Loucy (cell line): Measurements from ENCODE around the gene CFAP90.

Experiments used
- H2AFZ ChIP-seq: fragments of 200-600 bp; sonication (generic); 2 replicates; pipeline ENCODE4 v1.6.0; 2016; ENCODE audit warnings: antibody characterized with exemption, mild to moderate bottlenecking, low read length, moderate library complexity
- H3F3A ChIP-seq: fragments of 200-600 bp; 2 replicates; pipeline ENCODE4 v1.6.0; 2016; ENCODE audit warnings: antibody characterized with exemption, low read depth, mild to moderate bottlenecking
- H3K27me3 ChIP-seq: fragments of 200-600 bp; sonication (generic); 2 replicates; pipeline ENCODE4 v1.6.1; 2014; ENCODE audit warnings: low read length, mild to moderate bottlenecking; ENCODE audit not compliant: insufficient read depth, poor library complexity, severe bottlenecking
- H3K36me3 ChIP-seq: fragments of 200-600 bp; sonication (generic); 2 replicates; pipeline ENCODE4 v1.6.1; 2016; ENCODE audit warnings: low read length; ENCODE audit not compliant: insufficient read depth
- H3K4me1 ChIP-seq: fragments of 200-600 bp; sonication (generic); 2 replicates; pipeline ENCODE4 v1.5.1; 2014; ENCODE audit warnings: low read length, mild to moderate bottlenecking; ENCODE audit not compliant: insufficient read depth, poor library complexity, severe bottlenecking
- H3K4me2 ChIP-seq: fragments of 200-600 bp; sonication (generic); 2 replicates; pipeline ENCODE4 v1.6.0; 2014; ENCODE audit warnings: antibody characterized with exemption, low read length, low read depth, mild to moderate bottlenecking; ENCODE audit not compliant: poor library complexity, severe bottlenecking
- H3K4me3 ChIP-seq: fragments of 200-600 bp; sonication (generic); 2 replicates; pipeline ENCODE4 v1.5.1; 2014; ENCODE audit warnings: low read length, mild to moderate bottlenecking, mixed read lengths; ENCODE audit not compliant: poor library complexity, severe bottlenecking
- H3K79me2 ChIP-seq: fragments of 200-600 bp; sonication (generic); 2 replicates; pipeline ENCODE4 v1.6.1; 2014; ENCODE audit warnings: low read length; ENCODE audit not compliant: insufficient read depth
- H3K9ac ChIP-seq: fragments of 200-600 bp; sonication (generic); 2 replicates; pipeline ENCODE4 v1.6.0; 2014; ENCODE audit warnings: mild to moderate bottlenecking, low read depth, low read length, moderate library complexity; ENCODE audit not compliant: poor library complexity, severe bottlenecking
- H3K9me2 ChIP-seq: fragments of 200-600 bp; sonication (generic); replicated peaks from 2 replicates; pipeline ENCODE4 v1.6.1; 2016; ENCODE audit warnings: low read depth, low read length, mixed read lengths
- H3K9me3 ChIP-seq: fragments of 200-600 bp; sonication (generic); 2 replicates; pipeline ENCODE4 v1.6.1; 2014; ENCODE audit warnings: mild to moderate bottlenecking, antibody characterized with exemption, low read length, low read depth; ENCODE audit not compliant: insufficient read depth
- H4K20me1 ChIP-seq: fragments of 200-600 bp; sonication (generic); 2 replicates; pipeline ENCODE4 v1.6.0; 2014; ENCODE audit warnings: antibody characterized with exemption, low read length, mild to moderate bottlenecking; ENCODE audit not compliant: insufficient read depth, poor library complexity, severe bottlenecking
- CTCF ChIP-seq: fragments of 200-600 bp; sonication (generic); conservative IDR thresholded peaks from 2 replicates; pipeline ENCODE4 v1.5.1; 2014; ENCODE audit warnings: mild to moderate bottlenecking, antibody characterized with exemption, low read length
- EZH2phosphoT487 ChIP-seq: fragments of 200-600 bp; IDR thresholded peaks from 2 replicates; pipeline ENCODE4 v1.6.1; 2018; ENCODE audit warnings: antibody characterized with exemption, mild to moderate bottlenecking, moderate library complexity, borderline replicate concordance

Gene CFAP90

GRCh38 chr5:7884491-7885267 is 33.7 kb upstream of the CFAP90 start:
- peaks cover 5% of the 10 kb centered on the region; the same call in 1 of the 2 replicates for H3K79me2 ChIP-seq
- H3K9me3 ChIP-seq: no peaks in the 10 kb centered on the region
- no peaks in the 10 kb centered on the region for H3K27me3 ChIP-seq
- no peak overlapping the region for H3K9ac ChIP-seq
- no peaks in the 10 kb centered on the region for H3F3A ChIP-seq
- H3K4me2 ChIP-seq: no peak overlapping the region
- peaks cover 79% of the 10 kb centered on the region; the same call in 1 of the 2 replicates for H3K36me3 ChIP-seq
- no peaks in the 10 kb centered on the region for H3K9me2 ChIP-seq
- H2AFZ ChIP-seq: no peak overlapping the region
- no peak overlapping the region for H3K4me3 ChIP-seq
- H4K20me1 ChIP-seq: peaks cover 7% of the 10 kb centered on the region
- TF ChIP-seq EZH2phosphoT487: no peak
- TF ChIP-seq CTCF: no peak
- no peaks in the 10 kb centered on the region for H3K4me1 ChIP-seq

- no peaks in the 10 kb centered on the region for H3K27me3 ChIP-seq
- no peak overlapping the region for H2AFZ ChIP-seq
- peaks cover 7% of the 10 kb centered on the region for H4K20me1 ChIP-seq
- H3K4me3 ChIP-seq: no peak overlapping the region
- no peak overlapping the region for H3K9ac ChIP-seq
- no peaks in the 10 kb centered on the region for H3K9me2 ChIP-seq
- H3K4me1 ChIP-seq: no peaks in the 10 kb centered on the region
- H3K4me2 ChIP-seq: no peak overlapping the region
- H3K36me3 ChIP-seq: peaks cover 83% of the 10 kb centered on the region; the same call in 1 of the 2 replicates
- TF ChIP-seq CTCF: no peak
- no peak for TF ChIP-seq EZH2phosphoT487
- H3F3A ChIP-seq: no peaks in the 10 kb centered on the region
- no peaks in the 10 kb centered on the region for H3K9me3 ChIP-seq
- H3K79me2 ChIP-seq: peaks cover 7% of the 10 kb centered on the region; the same call in 1 of the 2 replicates
These were observed 32.0 kb upstream of the CFAP90 start for GRCh38 chr5:7882926-7883325.

GRCh38 chr5:7881816-7882215 is 30.9 kb upstream of the CFAP90 start:
- H3K4me3 ChIP-seq: no peak overlapping the region
- no peaks in the 10 kb centered on the region for H3K9me2 ChIP-seq
- peaks cover 90% of the 10 kb centered on the region for H3K36me3 ChIP-seq
- H3K27me3 ChIP-seq: no peaks in the 10 kb centered on the region
- H4K20me1 ChIP-seq: peaks cover 7% of the 10 kb centered on the region
- H3F3A ChIP-seq: no peaks in the 10 kb centered on the region
- TF ChIP-seq EZH2phosphoT487 (no peak), CTCF (no peak)
- no peaks in the 10 kb centered on the region for H3K4me1 ChIP-seq
- no peaks in the 10 kb centered on the region for H3K9me3 ChIP-seq
- no peak overlapping the region for H2AFZ ChIP-seq
- peaks cover 7% of the 10 kb centered on the region; the same call in 1 of the 2 replicates for H3K79me2 ChIP-seq
- no peak overlapping the region for H3K4me2 ChIP-seq
- H3K9ac ChIP-seq: no peak overlapping the region
